Left lobe of liver (tissue), 2 donors: ENCODE data around the gene ZNF273. TPM values are rescaled to one million over a fixed set of nuclear protein-coding genes. Genes with fewer than 3 reads are reported as not detected.
"Not testable (repeated sequence)": the region's sequence is repeated elsewhere in the genome, so short reads cannot be mapped to it uniquely, and the experiment has no call there.

Experiments used
- ATAC-seq: fragments of 200-7000 bp; cut with Tn5 transposase; one replicate; pipeline ENCODE4 v1.9.1; 2020; ENCODE audit warnings: mild to moderate bottlenecking, moderate library complexity
- DNase-seq: peaks from one replicate; pipeline ENCODE4 v3.0.0-alpha.2; 2020; ENCODE audit warnings: low spot score
- total RNA-seq: library from RNA; stranded (reverse); gene quantifications from one replicate; pipeline ENCODE4 v1.2.1, GENCODE V29; 2021
- donor health status: DM: no; HTN: no; CAD: no; lungs with moderate emphysema.
- donor health status: DM: no; HTN: yes; CAD: no.

The ZNF273 gene
- total RNA-seq, 1 donor from 2014 or later: 0.48 TPM

DNA sequence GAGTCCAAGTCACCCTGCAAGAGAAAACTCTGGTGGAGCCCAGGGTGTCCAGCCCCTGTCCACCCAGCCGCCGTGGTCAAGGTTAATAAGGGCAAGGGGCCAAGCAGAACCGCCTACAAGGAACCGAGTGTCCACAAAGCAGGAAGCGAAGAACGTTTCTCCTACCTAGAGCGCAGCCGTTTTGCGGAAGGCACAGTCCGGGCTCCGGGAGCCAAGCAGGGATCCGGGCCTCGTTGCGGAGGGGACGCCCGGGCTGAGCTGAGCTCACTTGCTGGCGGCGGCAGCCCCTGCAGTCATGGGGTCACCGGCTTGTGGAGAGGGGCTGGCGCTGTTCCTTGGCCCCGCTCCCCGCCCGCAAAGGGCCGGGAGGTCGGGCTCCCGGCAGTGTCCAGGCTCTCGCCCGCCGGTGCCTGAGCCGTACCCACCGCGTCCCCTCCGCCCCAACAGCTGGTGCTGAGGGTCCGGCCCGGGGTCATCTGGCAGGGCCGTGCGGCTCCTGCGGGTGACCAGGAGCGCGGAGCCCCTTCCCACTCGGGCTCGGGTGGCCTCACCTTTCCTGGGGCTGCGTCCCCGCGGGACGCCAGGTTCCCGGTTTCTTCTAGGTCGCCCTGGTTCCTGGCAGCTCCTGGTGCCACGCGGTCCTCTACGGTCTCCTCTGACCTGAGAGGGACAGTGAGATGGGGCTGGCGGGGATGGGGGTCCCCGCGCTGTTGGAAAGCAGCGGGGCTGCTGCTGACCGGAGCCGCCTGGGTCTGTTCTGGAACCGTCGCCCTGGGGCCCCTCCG lies 14.0 kb upstream of the ZNF273 start:
- DNase-seq: no peak
- ATAC-seq: peak; percentile 77

DNA sequence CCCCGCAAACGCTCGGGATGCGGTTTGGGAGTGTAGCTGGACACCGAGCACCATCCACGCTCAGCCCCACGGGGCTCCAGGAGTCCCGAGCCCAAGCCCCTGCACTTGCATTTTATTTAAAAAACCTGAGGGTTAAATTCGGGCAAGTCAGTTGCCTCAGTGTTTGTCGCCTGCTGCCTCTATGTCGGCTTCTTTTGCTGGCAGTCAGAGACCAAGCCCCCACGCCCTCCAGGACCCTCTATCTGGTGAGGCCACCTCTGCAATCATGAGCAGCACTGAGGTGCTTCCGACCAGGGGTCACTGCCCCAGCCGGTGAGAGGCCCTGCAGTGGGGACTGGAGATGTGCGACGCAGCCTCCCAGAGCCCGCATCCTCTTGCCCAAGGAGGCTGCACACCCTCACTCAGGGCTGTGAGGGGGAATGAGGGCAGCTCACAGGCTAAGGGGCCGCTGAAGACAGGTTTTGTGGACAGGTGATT lies 13.3 kb upstream of the ZNF273 start:
- DNase-seq: no peak
- no peak for ATAC-seq

GRCh38 chr7:64890273-64890672 lies 12.8 kb upstream of the ZNF273 start:
- DNase-seq: peak; percentile 11
- not testable (repeated sequence) for ATAC-seq

DNA sequence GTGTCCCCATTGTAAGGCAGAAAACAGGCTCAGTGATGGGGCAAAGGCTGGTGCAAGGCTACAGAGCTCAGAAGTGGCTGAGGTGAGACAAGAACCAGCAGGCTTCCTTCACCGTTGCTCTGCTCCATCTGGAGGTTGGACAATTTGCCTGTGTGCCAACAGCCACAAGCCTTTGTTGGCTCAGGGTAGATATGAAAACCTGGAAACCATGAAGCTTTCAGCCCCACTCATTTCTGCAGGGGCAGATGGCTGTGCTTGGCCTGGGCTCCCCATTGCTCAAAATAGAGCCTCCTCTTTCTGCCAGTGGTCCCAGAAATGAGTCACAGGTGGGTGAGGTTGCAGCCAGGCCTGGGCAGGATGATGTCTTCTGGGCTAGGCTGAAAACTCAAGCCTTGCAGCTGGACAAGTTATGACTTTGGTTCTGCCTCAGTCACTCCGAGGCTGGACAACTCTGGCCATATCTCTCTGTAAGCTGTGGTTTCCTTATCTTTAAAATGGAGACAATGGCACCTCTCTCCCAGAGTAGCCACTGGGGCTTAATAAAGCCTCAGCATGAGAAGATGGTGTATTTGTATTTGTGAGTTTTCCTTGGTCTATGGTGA lies 12.2 kb upstream of the ZNF273 start:
- no peak for ATAC-seq

DNA sequence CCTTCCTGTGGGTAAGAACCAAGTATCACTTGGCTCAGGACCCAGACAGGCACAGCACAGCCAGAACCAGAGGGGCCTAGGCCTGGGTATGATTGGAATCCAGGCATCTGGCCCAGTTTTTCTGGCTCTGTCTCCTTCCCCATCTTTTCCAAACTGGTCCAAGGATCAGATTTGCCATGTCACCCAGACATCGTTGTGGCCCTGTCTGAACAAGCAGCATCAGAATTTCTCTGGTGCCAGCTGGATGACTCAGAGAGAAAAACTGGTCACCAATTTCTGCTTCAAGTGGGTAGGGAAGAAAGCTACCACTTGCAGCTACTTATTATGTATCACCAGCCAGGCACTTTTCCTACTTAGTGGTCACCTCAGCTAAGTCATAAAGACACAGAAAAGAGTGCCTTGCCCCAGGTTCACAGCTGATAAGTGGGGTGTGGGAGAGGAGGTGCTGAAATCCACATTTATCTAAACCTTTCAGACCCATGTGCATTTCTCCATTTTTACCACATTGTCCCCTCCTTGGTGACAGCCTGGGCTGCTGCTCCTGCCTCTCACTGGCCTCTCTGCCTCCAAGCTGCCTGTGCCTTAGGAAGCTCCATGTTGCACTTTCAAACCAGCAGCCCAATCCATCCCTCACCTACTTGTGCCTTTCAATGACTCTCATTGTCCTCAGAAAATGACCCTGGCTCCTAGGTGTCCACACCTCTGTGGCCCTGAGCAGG lies 11.6 kb upstream of the ZNF273 start:
- not testable (repeated sequence) for ATAC-seq
- peak; percentile 16 for DNase-seq

More for the DNA sequence above, 12.2 kb upstream of the ZNF273 start:
- peak; percentile 26 for DNase-seq

GRCh38 chr7:64892116-64892515 lies 11.0 kb upstream of the ZNF273 start:
- DNase-seq (no peak), ATAC-seq (no peak)

- DNase-seq (peak; percentile 3), ATAC-seq (no peak)
Observed at GRCh38 chr7:64892666-64893309, 10.3 kb upstream of the ZNF273 start.

- DNase-seq (no peak), ATAC-seq (no peak)
Observed at GRCh38 chr7:64893401-64893800, 9.7 kb upstream of the ZNF273 start.

DNA sequence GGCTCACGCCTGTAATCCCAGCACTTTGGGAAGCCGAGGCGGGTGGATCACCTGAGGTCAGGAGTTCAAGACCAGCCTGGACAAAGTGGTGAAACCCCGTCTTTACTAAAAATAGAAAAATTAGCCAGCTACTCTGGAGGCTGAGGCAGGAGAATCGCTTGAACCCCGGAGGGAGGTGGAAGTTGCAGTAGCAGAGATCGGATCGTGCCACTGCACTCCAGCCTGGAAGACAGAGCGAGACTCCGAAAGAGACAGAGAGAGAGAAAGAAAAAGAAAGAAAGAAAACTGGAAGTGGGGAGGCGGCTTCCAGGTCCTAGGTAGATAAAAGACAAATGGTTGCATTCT lies 640 bp upstream of the ZNF273 start:
- DNase-seq, ATAC-seq: not testable (repeated sequence)

GRCh38 chr7:64904008-64904407 lies 935 bp downstream of the ZNF273 start:
- ATAC-seq: no peak
- DNase-seq: no peak

- DNase-seq (no peak), ATAC-seq (no peak)
Observed at GRCh38 chr7:64905133-64905532, 2.1 kb downstream of the ZNF273 start.

DNA sequence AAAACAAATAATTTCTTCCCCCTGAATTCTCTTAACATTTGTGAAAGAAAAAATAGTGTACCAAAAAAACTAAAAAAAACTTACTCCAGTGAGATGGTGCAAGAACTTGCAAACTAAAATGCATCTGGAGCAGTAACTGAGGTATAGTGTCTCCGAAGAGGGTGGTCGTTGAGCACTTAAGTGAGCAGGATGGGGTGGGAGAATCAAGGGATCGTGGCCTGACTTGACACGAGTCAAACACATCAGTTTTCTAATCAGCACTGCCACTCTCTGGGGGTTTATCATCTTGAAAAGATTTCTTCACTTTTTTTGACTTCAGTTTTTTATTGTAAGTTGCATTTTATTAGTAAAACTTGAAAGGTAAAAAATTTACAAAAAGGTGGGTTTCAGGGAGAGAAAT lies 2.5 kb downstream of the ZNF273 start:
- ATAC-seq (no peak), DNase-seq (no peak)

DNA sequence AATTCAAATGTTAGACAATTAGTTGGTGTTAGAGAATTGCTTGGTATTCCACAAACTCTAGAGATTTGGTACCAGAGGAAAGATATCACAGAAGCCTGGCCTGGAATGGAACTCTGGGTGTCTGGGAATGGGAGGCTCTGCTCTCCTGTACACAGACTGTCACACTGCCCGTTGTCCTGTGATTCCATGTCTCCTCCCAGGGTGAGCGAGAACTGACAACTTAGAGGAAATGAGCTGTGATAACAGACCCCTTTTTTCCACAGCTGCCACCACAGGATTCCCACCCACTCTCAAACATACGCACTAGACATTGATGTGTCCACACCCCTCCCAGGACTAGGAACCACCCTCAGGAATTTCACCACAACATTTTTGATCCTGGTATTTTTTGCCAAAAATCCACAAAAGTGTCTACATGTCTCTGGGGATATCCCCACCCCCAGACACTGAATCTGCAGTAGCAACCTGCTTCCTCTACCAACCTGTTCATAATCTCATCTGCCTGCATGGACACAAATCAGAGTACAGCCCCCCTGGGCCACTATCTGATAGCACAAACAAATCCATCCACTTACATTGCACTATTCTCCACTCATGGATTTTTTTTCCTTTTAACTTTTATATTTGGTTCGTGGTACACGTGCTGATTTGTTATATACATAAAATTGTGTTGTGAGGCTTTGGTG lies 4.7 kb downstream of the ZNF273 start:
- ATAC-seq: no peak
- DNase-seq: no peak

DNA sequence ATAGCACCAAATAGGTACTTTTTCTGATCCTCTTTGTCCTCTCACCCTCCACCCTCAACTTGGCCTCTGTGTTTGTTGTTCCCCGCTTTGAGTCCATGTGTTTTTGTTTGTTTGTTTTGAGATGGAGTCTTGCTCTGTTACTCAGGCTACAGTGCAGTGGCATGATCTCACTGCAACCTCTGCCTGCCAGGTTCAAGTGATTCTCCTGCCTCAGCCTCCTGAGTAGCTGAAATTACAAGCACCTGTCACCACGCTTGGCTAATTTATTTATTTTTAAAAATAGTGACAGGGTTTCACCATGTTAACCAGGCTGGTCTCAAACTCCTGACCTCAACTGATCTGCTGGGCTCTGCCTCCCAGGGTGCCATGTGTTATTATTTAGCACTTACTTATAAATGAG lies 5.3 kb downstream of the ZNF273 start:
- ATAC-seq: no peak
- no peak for DNase-seq

GRCh38 chr7:64914557-64914956 lies 11.5 kb downstream of the ZNF273 start:
- no peak for DNase-seq
- no peak for ATAC-seq

- not testable (repeated sequence) for ATAC-seq
Observed at GRCh38 chr7:64915301-64915700, 12.2 kb downstream of the ZNF273 start.

GRCh38 chr7:64928252-64929187 lies 25.4 kb downstream of the ZNF273 start:
- ATAC-seq: not testable (repeated sequence)

More at GRCh38 chr7:64915301-64915700, 12.2 kb downstream of the ZNF273 start:
- DNase-seq: not testable (repeated sequence)

GRCh38 chr7:64934478-64934877 lies 31.4 kb downstream of the ZNF273 start:
- no peak for DNase-seq
- ATAC-seq: no peak

More at GRCh38 chr7:64928252-64929187, 25.4 kb downstream of the ZNF273 start:
- not testable (repeated sequence) for DNase-seq

GRCh38 chr7:64938540-64938939 lies 35.5 kb downstream of the ZNF273 start:
- ATAC-seq: no peak
- no peak for DNase-seq
